ENCODE results near the gene PCLO.
"Not testable (repeated sequence)": the region's sequence is repeated elsewhere in the genome, so short reads cannot be mapped to it uniquely, and the experiment has no call there.

PCLO gene

DNA sequence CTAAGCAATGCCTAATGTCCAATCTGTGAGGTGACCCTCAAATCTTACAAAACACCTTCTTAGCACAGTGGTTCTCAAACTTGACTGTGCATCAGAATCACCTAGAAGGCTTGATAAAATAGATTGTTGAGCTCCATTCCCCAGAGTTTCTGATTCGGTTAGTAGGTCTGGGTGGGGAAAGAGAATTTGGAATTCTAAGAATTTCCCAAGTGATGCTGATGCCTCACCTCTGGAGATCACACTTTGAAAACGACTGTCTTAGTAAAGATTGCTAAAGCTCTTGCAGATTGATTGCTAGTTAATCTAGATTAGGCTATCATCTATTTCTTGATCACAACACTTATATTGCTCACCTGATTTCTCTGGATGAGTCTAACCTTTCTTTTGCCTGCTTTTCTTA is 126.6 kb downstream of the PCLO start:
- DNase-seq: no peak

- DNase-seq: no peak
Measured at GRCh38 chr7:83032195-83032594, 130.5 kb downstream of the PCLO start.

GRCh38 chr7:83023817-83024665 is 138.6 kb downstream of the PCLO start:
- not testable (repeated sequence) for DNase-seq

- no peak for DNase-seq
Measured at GRCh38 chr7:83021032-83021431, 141.7 kb downstream of the PCLO start.

DNA sequence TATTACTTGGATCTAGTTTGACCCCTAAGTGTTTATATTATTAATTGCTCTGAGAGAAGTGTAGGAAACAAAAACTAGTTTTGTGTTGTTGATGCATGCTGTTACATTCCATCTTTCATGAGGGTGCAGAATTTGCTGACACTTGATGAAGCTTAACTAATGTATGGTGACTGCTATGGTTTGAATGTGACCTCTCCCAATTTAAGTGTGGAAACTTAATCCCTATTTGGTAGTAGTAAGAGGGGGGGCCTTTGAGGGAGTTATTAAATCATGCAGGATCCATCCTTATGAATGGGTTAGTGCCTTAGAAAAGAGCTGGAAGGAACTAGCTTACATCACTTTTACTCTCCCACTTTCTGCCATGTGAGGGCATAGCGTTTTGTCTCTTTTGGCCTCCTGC is 142.5 kb downstream of the PCLO start:
- DNase-seq: no peak

- DNase-seq: no peak
Measured at GRCh38 chr7:83015916-83016315, 146.8 kb downstream of the PCLO start.

- DNase-seq: no peak
Measured at GRCh38 chr7:83014546-83014945, 148.1 kb downstream of the PCLO start.

GRCh38 chr7:83011954-83012353 is 150.7 kb downstream of the PCLO start:
- DNase-seq: no peak

DNA sequence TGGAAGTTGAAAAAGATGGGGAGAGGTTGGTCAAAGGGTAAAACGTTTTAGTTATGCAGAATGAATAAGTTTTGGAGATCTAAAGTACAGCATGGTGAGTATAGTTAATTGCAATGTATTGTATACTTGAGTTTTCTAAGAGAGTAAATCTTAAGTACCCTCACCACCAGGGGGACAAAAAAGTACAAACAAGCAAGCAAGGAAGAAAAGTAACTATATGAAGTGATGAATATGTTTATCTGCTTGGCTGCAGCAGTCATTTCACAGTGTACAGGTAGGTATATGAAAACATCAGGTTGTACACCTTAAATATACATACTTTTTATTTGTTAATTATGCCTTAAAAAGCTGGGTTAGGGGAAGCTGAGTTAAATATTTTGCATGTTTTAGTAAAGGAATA is 157.3 kb downstream of the PCLO start:
- DNase-seq: no peak

DNA sequence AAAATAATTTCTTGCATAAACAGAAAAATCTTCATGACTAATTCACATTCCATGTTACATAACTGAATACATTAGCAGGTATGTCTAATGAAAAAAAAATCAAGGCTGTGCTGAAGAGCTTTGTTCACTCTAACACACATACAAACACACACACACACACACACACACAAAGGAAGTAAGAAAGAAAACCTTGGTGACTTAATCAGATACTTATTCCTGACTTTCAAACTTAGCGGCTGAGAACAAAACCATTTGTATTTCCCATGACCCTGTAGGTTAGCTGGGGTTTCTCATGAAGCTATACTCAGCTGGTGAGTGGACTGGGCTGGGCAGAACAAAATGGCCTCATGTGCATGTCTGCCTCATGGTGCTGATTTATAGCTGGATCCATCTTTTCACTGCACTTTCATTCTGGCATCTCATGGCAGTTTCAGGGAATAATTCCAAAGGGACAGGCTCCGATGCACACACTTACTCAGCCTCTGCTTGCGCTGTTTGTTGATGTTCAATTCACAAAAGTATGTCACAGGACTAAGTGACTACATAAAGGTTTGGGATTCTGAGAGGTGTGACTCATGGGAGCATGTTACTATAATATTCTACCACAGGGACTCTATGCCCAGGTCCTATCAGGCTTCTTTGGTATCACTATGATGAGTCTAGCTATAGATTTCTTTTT is 161.2 kb downstream of the PCLO start:
- no peak for DNase-seq

GRCh38 chr7:82998436-82998835 is 164.2 kb downstream of the PCLO start:
- no peak for DNase-seq

GRCh38 chr7:82985144-82985802 is 177.4 kb downstream of the PCLO start:
- no peak for DNase-seq

GRCh38 chr7:82980130-82980788 is 182.4 kb downstream of the PCLO start:
- no peak for DNase-seq

- DNase-seq: no peak
Measured at GRCh38 chr7:82975811-82976468, 186.7 kb downstream of the PCLO start.

GRCh38 chr7:82972135-82972534 is 190.5 kb downstream of the PCLO start:
- DNase-seq: no peak

DNA sequence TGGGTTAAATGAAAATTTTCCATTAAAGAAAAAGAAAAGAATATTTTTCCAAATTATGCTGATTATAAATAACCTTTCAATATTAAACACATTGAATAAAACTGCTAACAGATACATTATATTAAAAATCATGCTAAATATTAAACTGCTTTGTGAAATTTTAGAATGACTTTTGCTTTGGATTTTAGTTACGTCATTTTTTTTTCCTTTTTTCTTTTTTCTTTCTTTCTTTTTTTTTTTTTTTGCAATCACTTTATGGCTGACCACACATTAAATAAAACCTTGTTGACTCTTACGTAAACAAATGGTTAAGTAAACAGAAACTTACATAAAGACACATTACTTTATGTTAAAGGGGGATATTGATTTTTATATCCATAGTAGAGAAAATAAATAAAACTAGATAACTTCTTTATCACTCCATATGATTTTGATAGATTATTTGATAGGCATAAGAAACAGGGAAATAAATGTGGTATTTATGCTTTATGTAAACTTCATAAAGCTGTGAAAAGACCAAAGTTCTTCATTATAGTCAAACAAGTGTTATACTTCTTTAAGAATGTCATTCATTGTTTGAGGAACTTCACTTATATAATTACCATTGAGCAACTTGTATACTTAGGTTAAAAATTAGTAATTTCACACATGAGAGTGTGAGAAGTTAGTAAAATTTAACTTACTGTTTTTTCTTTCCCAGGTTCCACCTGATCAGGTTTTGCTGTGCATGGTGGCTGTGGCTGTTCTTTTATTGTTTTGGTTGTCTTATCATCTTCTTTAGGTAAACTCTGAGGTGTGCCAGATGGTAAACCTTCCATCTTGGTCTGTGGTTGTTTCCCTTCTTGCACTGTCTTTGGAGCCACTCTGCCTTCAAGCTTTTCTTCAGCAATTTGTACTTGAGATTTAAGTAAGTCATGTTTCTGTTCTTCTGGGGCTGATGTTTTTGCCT is 197.3 kb downstream of the PCLO start:
- no peak for DNase-seq

DNA sequence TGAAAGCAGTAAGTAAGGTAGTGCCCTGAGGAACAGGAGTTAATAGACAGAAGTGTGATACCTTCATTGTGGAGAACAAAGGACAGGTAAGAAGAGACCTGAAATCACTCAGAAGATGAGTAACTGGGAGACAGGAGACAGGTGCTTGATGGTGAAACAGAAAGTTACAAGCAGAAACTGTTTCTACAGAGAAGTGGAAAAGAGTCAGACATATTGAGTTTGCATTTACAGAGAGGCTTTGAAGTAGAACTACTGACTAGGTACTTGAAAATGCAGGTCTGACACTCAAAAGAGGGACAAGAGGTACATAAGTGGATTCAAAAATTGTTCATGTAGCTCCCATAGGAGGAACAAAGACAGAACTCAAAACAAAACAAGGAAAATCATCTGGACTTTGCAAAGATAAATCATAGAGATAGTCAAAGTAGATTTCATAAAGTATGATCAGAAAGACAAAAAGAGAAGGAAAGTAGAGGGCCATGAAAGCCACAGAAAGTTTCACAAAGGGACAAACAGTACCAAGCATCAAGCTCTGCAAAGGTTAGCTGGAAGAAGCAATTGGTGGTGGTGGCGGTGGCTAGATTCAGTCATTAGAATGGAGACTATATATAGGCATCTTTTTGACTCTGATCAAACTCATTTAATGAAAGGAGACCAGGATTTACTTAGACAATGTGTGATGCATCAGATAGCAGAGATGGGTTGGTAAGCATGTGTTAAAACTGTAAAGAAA is 198.4 kb downstream of the PCLO start:
- no peak for DNase-seq

DNA sequence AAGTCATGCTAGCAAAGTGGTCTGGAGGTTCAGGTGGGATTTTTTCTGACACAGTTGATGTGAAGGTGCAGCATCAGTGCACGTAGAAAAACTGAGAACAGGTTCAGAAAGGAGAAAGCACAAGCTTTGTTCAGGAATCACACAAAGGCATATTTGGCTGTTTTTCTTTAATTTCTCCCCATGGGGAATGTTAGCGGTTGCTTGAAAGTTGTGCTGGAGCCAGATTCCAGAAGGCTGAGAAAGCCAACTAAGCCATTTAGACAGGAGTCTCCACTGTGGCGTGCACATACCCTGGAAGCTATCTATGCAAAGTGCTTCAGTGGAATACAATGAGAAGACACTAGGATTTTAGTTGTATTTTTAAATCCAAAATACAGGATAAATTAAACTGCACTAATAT is 201.4 kb downstream of the PCLO start:
- no peak for DNase-seq

DNA sequence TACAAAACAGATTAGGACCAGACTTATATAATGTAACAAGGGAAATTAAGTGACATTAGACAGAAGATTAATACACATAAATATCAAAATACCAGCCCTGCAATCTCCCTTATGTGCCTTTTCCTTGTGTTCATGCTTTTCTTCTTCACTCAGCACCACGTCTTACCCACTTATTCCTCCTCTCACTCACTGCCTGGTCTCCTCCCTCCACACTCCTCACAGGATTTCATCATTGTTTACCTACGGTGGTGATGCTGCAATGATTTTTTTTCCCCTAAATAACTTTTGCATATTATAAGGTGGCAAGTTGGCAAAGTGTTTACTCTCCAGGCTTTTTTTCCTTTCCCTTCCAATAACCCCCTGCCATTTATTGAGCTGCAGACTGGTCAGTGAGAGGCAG is 203.2 kb downstream of the PCLO start:
- DNase-seq: no peak

- no peak for DNase-seq
Measured at GRCh38 chr7:82957521-82957920, 205.2 kb downstream of the PCLO start.
